Fibroblast of mammary gland (primary cell): Measurements from ENCODE around the gene OR2S2.

Source experiments
- DNase-seq: peaks from one replicate; pipeline ENCODE4 v3.0.0-alpha.2; 2010; ENCODE audit warnings: low read depth
- H3K4me3 ChIP-seq: 2 replicates; pipeline ENCODE4 v1.5.1; 2011; ENCODE audit warnings: low read depth, mild to moderate bottlenecking, low read length, moderate library complexity; ENCODE audit not compliant: control insufficient read depth
- CTCF ChIP-seq: conservative IDR thresholded peaks from 2 replicates; pipeline ENCODE4 v1.5.1; 2011; ENCODE audit warnings: low read depth, low read length, inconsistent platforms; ENCODE audit not compliant: control insufficient read depth, insufficient read depth

Gene OR2S2

DNA sequence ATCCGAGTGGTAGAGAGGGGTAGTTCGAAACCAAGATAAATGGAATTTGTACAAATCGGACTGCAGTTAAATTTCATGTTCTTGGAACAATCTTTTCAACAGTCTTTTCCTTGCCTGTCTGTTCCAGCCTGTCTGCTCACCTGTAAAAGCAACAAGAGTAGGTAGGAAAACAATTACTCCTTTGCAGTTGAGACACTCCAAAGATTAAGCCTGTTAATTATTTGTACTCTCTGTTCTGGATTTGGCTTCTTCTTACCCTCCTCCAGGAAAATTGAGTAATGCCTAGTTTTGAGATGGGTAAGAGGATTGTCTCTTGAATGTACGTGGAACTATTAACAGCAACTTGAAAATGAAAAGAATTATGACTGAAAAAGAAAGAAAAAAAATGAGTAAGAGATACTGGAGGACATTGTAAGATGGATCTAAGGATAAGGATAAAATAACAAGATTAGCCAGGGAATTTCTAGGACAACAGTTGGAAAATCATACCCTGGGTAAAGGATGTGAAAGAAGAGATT lies 24.3 kb downstream of the OR2S2 start:
- H3K4me3 ChIP-seq = no peak overlapping the region
- no peak for TF ChIP-seq CTCF
- DNase-seq = no peak

DNA sequence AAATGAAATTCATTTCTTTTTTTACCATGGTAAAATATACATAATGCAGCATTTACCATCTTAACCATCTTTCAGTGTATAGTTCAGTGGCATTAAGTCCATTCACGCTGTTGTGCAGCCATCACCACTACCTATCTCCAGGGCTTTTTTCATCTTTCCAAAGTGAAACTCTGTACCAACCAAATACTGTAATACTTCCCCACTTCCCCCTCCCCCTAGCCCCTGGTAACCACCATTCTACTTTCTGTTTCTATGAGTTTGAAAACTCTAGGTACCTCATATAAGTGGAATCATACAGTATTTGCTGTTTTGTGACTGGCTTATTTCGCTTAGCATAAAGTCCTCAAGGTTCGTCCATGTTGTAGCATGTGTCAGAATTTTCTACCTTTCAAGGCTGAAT lies 25.2 kb downstream of the OR2S2 start:
- TF ChIP-seq CTCF = no peak
- DNase-seq = no peak
- no peak overlapping the region for H3K4me3 ChIP-seq

- no peak for TF ChIP-seq CTCF
- no peak overlapping the region for H3K4me3 ChIP-seq
- DNase-seq = no peak
Observed at GRCh38 chr9:35930989-35931388, 27.0 kb downstream of the OR2S2 start.

DNA sequence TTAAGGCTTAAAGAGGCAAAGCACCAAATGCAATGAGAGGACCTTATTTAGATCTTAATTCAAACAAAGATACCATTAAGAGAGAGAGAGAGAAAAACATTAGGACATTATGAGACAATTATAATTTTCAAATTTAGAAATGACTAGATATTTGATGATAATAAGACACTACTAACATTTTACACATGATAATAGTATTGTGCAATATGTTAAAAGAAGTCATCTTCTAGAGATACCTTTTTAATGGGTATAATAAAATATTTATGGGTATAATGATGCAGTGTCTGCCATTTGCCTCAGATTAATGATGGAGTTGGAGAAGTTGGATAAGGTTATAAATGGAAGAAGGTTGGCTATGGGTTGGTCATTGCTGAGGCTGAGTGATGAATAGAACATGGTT lies 27.4 kb downstream of the OR2S2 start:
- no peak for TF ChIP-seq CTCF
- DNase-seq = no peak
- no peak overlapping the region for H3K4me3 ChIP-seq

DNA sequence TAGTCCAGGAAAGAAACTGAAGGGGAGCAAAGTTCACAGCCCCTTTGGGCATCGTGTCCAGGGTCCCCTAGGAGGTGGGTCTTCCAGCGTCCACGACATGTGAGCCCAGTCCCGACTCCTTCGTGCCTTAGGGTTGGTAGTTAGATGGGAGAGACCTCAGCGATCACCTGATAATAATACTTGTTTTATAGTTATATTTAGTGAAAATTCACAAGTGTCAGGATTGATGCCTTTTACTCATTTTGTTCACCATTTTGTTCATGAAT lies 28.6 kb downstream of the OR2S2 start:
- no peak overlapping the region for H3K4me3 ChIP-seq
- DNase-seq = no peak
- TF ChIP-seq CTCF = no peak

DNA sequence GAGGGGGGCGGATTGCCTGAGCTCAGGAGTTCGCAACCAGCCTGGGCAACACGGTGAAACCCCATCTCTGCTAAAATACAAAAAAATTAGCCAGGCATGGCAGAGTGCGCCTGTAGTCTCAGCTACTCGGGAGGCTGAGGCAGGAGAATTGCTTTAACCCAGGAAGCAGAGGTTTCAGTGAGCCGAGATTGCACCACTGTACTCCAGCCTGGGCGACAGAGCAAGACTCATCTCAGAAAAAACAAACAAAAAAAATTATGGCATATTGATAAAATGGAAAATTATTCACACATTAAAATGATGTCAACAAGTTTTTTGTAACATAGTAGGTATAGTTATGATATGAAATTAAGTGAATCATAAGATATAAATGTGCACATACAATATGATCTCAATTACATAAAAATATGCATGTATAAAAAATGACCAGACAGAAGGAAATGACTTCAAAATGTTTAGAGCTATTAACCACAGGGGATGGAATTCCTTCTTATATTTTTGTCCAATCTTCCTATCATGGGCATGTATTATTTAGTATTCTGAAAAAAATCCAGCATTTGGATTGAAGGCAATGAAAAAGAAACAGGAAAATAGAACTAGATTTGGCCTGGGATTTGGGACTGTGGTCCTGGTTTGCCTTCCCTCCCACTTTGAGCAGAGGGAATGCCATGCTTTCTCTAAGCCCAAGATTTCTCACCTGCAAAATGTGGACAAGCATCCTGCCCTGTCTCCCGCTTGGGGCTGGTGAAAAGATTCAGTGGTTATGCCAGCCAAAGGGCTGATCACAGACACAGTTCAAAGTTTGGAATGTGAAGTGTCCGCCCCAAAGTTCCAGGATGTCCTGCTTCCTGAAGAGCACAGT lies 29.1 kb downstream of the OR2S2 start:
- no peak for TF ChIP-seq CTCF
- H3K4me3 ChIP-seq = no peak overlapping the region

More for the DNA sequence above, 29.1 kb downstream of the OR2S2 start:
- no peak for DNase-seq
